ENCODE results near the gene UPF3A.

DNA sequence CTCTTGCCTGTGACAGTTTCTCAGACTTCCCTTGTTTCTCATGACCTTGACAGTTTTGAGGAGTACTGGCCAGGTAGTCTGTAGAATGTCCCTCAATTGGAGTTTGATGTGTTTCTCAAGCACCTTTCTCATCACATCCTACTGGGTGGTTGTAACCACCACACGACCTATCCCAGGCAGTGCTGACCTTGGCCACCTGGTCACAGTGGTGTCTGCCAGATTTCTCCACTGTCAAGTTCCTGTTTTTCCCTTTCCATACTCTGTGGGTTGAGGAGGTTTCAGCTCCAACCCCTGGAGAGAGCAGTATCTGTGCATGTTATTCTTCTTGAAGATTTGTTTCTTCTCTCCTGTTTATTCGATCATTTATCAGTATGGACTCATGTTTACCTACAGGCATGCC, 8.4 kb upstream of the UPF3A start:
- TF ChIP-seq POLR2AphosphoS5 (IDR thresholded peaks at IDR 0.05; ENCODE audit: low read depth, low read length) (no peak), POLR2A (IDR thresholded peaks at IDR 0.05; ENCODE audit: low read depth, low read length) (no peak), TAF1 (IDR thresholded peaks at IDR 0.05; ENCODE audit: low read depth, low read length) (no peak), SPI1 (IDR thresholded peaks at IDR 0.05; ENCODE audit: low read depth, low read length) (no peak), POU2F2 (IDR thresholded peaks at IDR 0.05; ENCODE audit: low read depth, low read length) (no peak)

Measured in GM12891 (cell line).